H1 (cell line): ENCODE measurements around the gene GTPBP6. TPM values are rescaled to one million over a fixed set of nuclear protein-coding genes. Genes with fewer than 3 reads are reported as not detected.

Source experiments
- CTCF ChIA-PET: fragments of 300-600 bp; sonication (Branson Sonifier 250); formaldehyde crosslinking; loops from one replicate; lab custom pipeline; 2021; ENCODE audit not compliant: partially characterized antibody; lab: Charles Lee
- POLR2A ChIA-PET: fragments of 300-600 bp; sonication (Branson Sonifier 250); formaldehyde crosslinking; loops from one replicate; lab custom pipeline; 2021; ENCODE audit warnings: inconsistent platforms; ENCODE audit not compliant: partially characterized antibody; lab: Charles Lee
- DNase-seq, 2 experiments: peaks; one replicate each; pipeline versions ENCODE4 v3.0.0 to v3.0.0-alpha.2; 2010 to 2022; ENCODE audit warnings: low spot score in 2 of 2, low read depth in 1 of 2, mixed read lengths in 1 of 2
- FAIRE-seq: peaks from 2 replicates; lab custom pipeline; 2011; peaks lifted over from hg19 to GRCh38; lab: Jason Lieb, UNC
- H2AFZ ChIP-seq: 2 replicates; pipeline ENCODE4 v1.8.1; 2012; ENCODE audit warnings: low read length, inconsistent platforms
- H2AK5ac ChIP-seq: 2 replicates; pipeline ENCODE4 v1.6.1; 2013; ENCODE audit warnings: low read depth, low read length
- H2BK120ac ChIP-seq: replicated peaks from 2 replicates; pipeline ENCODE3; 2013; ENCODE audit warnings: low read depth, low read length, inconsistent platforms
- H2BK12ac ChIP-seq: 2 replicates; pipeline ENCODE4 v1.6.1; 2013; ENCODE audit warnings: low read depth, low read length
- H2BK15ac ChIP-seq: 2 replicates; pipeline ENCODE4 v1.6.1; 2013; ENCODE audit warnings: low read length
- H2BK20ac ChIP-seq: 2 replicates; pipeline ENCODE4 v1.6.1; 2013; ENCODE audit warnings: low read length
- H2BK5ac ChIP-seq: 2 replicates; pipeline ENCODE4 v1.6.1; 2013; ENCODE audit warnings: low read depth, low read length
- H3K14ac ChIP-seq: 2 replicates; pipeline ENCODE4 v1.6.1; 2013; ENCODE audit warnings: inconsistent platforms; ENCODE audit not compliant: insufficient read length
- H3K18ac ChIP-seq: 2 replicates; pipeline ENCODE4 v1.6.1; 2013; ENCODE audit warnings: low read length; ENCODE audit errors: extremely low read depth
- H3K23ac ChIP-seq: 2 replicates; pipeline ENCODE4 v1.6.1; 2013; ENCODE audit warnings: inconsistent platforms; ENCODE audit not compliant: insufficient read length
- H3K23me2 ChIP-seq: 2 replicates; pipeline ENCODE4 v1.6.1; 2013; ENCODE audit warnings: low read depth, low read length
- H3K27ac ChIP-seq: 2 replicates; pipeline ENCODE4 v1.6.1; 2011; ENCODE audit warnings: low read depth, low read length, inconsistent platforms
- H3K27me3 ChIP-seq, 4 experiments: replicated peaks in 1 of 4; 1 replicate in 1 of 4; 2 replicates in 3 of 4; pipeline versions ENCODE4 v1.6.1 to v1.8.1; 2011 to 2013; ENCODE audit warnings: low read length in 3 of 4, mild to moderate bottlenecking in 3 of 4, inconsistent platforms in 2 of 4, mixed read lengths in 2 of 4, moderate library complexity in 1 of 4; ENCODE audit not compliant: control insufficient read depth in 3 of 4, insufficient read depth in 3 of 4; ENCODE audit errors: extremely low read depth in 1 of 4
- H3K36me3 ChIP-seq, 4 experiments: 2 replicates each; pipeline versions ENCODE4 v1.6.1 to v1.8.1; 2011 to 2013; ENCODE audit warnings: mild to moderate bottlenecking in 4 of 4, low read length in 3 of 4, moderate library complexity in 2 of 4, control low read depth in 1 of 4, inconsistent platforms in 1 of 4; ENCODE audit not compliant: insufficient read depth in 4 of 4, control insufficient read depth in 2 of 4
- H3K4ac ChIP-seq: replicated peaks from 2 replicates; pipeline ENCODE3; 2013; ENCODE audit warnings: low read length, low read depth, mixed read lengths, inconsistent platforms; ENCODE audit not compliant: insufficient read length
- H3K4me1 ChIP-seq, 4 experiments: replicated peaks in 1 of 4; 1 replicate in 1 of 4; 2 replicates in 3 of 4; pipeline versions ENCODE4 v1.6.1 to v1.8.1; 2011 to 2013; ENCODE audit warnings: low read length in 3 of 4, inconsistent platforms in 2 of 4, mixed read lengths in 1 of 4; ENCODE audit not compliant: insufficient read depth in 4 of 4, control insufficient read depth in 3 of 4
- H3K4me2 ChIP-seq, 2 experiments: 2 replicates each; pipeline versions ENCODE4 v1.6.1 to v1.8.1; 2011 to 2013; ENCODE audit warnings: low read depth in 2 of 2, low read length in 2 of 2, control low read depth in 1 of 2, inconsistent platforms in 1 of 2, mild to moderate bottlenecking in 1 of 2; ENCODE audit not compliant: insufficient read depth in 1 of 2
- H3K4me3 ChIP-seq, 4 experiments: fragments of 200-600, 300-600 bp in 1 of 4; sonication (generic), shearing (Covaris generic), sonication (Bioruptor Twin) in 1 of 4; 2 replicates each; pipeline versions ENCODE4 v1.5.1 to v1.8.1; 2011 to 2016; ENCODE audit warnings: low read length in 4 of 4, low read depth in 3 of 4, control low read depth in 2 of 4, inconsistent platforms in 2 of 4, mild to moderate bottlenecking in 2 of 4, mixed read lengths in 1 of 4, moderate library complexity in 1 of 4; ENCODE audit not compliant: insufficient read depth in 2 of 4; ENCODE audit errors: extremely low read depth in 1 of 4
- H3K56ac ChIP-seq: replicated peaks from 2 replicates; pipeline ENCODE3; 2013; ENCODE audit warnings: low read depth, mild to moderate bottlenecking, mixed read lengths, low read length, inconsistent platforms; ENCODE audit not compliant: insufficient read length
- H3K79me1 ChIP-seq: 2 replicates; pipeline ENCODE4 v1.6.1; 2013; ENCODE audit warnings: low read depth, low read length, control low read depth
- H3K79me2 ChIP-seq, 2 experiments: 2 replicates each; pipeline versions ENCODE4 v1.6.1 to v1.8.1; 2012 to 2013; ENCODE audit warnings: low read length in 2 of 2, mild to moderate bottlenecking in 2 of 2, inconsistent platforms in 1 of 2; ENCODE audit not compliant: insufficient read depth in 2 of 2, control insufficient read depth in 1 of 2
- H3K9ac ChIP-seq, 4 experiments: replicated peaks in 1 of 4; 1 replicate in 1 of 4; 2 replicates in 3 of 4; pipeline versions ENCODE4 v1.6.1 to v1.8.1; 2011 to 2013; ENCODE audit warnings: low read depth in 3 of 4, low read length in 3 of 4, control low read depth in 2 of 4, mild to moderate bottlenecking in 2 of 4, moderate library complexity in 2 of 4, inconsistent platforms in 1 of 4; ENCODE audit errors: extremely low read depth in 1 of 4
- H3K9me3 ChIP-seq, 2 experiments: 2 replicates each; pipeline versions ENCODE4 v1.6.1 to v1.8.1; 2012 to 2013; ENCODE audit warnings: mild to moderate bottlenecking in 2 of 2, moderate library complexity in 2 of 2, control low read depth in 1 of 2, inconsistent platforms in 1 of 2, low read depth in 1 of 2, low read length in 1 of 2, mixed read lengths in 1 of 2; ENCODE audit not compliant: insufficient read depth in 2 of 2
- H4K20me1 ChIP-seq, 2 experiments: replicated peaks in 1 of 2; 2 replicates each; pipeline versions ENCODE3 to v1.8.1; 2011 to 2013; ENCODE audit warnings: inconsistent platforms in 2 of 2, low read length in 2 of 2, mild to moderate bottlenecking in 1 of 2; ENCODE audit not compliant: insufficient read depth in 2 of 2, control insufficient read depth in 1 of 2
- H4K5ac ChIP-seq: 2 replicates; pipeline ENCODE4 v1.6.1; 2013; ENCODE audit warnings: low read length, low read depth, mixed read lengths, inconsistent platforms; ENCODE audit not compliant: insufficient read length
- H4K8ac ChIP-seq: 2 replicates; pipeline ENCODE4 v1.8.0; 2013; ENCODE audit warnings: mild to moderate bottlenecking, moderate library complexity, low read length, inconsistent platforms; ENCODE audit not compliant: insufficient read depth; ENCODE audit errors: extremely low read depth
- H4K91ac ChIP-seq: replicated peaks from 2 replicates; pipeline ENCODE3; 2013; ENCODE audit warnings: low read length, mixed read lengths, inconsistent platforms; ENCODE audit not compliant: insufficient read length
- CREB1 ChIP-seq: IDR thresholded peaks from 2 replicates; pipeline ENCODE4 v1.6.1; 2012; ENCODE audit warnings: inconsistent platforms
- EGR1 ChIP-seq: IDR thresholded peaks from 2 replicates; pipeline ENCODE4 v1.6.1; 2011; ENCODE audit warnings: low read depth, low read length, borderline replicate concordance
- NRF1 ChIP-seq: IDR thresholded peaks from 2 replicates; pipeline ENCODE4 v1.6.1; 2011; ENCODE audit warnings: mild to moderate bottlenecking, low read depth, low read length, improper control_type of control experiment
- RAD21 ChIP-seq, 2 experiments: IDR thresholded peaks in 1 of 2; conservative IDR thresholded peaks in 1 of 2; 2 replicates each; pipeline ENCODE4 v1.6.1; 2011; ENCODE audit warnings: low read depth in 2 of 2, low read length in 2 of 2, improper control_type of control experiment in 1 of 2, inconsistent platforms in 1 of 2, mild to moderate bottlenecking in 1 of 2, moderate library complexity in 1 of 2
- RFX5 ChIP-seq: IDR thresholded peaks from 2 replicates; pipeline ENCODE4 v1.6.1; 2011; ENCODE audit warnings: low read depth, low read length, improper control_type of control experiment, borderline replicate concordance
- SAP30 ChIP-seq: fragments of 300-600 bp; sonication (generic); IDR thresholded peaks from 2 replicates; pipeline ENCODE4 v1.7.1; 2012; ENCODE audit warnings: low read length, moderate library complexity, mild to moderate bottlenecking, inconsistent platforms; ENCODE audit not compliant: insufficient read depth, insufficient replicate concordance
- WGBS, 2 experiments: shearing (Covaris generic) in 1 of 2; methylation state at CpG; one replicate each; pipeline versions ENCODE4 v1.1.6 to v1.1.7; 2013 to 2015; ENCODE audit warnings: low lambda C conversion rate in 2 of 2, mixed read lengths in 2 of 2, inconsistent platforms in 1 of 2, low coverage in 1 of 2, missing lambda C conversion rate in 1 of 2; ENCODE audit not compliant: insufficient replicate concordance in 2 of 2, insufficient coverage in 1 of 2, insufficient read length in 1 of 2; ENCODE audit errors: extremely low coverage in 1 of 2, missing lambda C conversion rate in 1 of 2; 5-methylcytosine and 5-hydroxymethylcytosine counted together
- polyA plus RNA-seq, 7 experiments: library from polyadenylated mRNA; depleted of rRNA in 3 of 7; stranded (reverse) in 5 of 7; unstranded in 2 of 7; fragments of >200 nt in 5 of 7; fragments of 200-250 nt in 2 of 7; gene quantifications; 1 replicate in 5 of 7; 2 replicates in 1 of 7; 4 replicates in 1 of 7; pipeline versions ENCODE4 v1.2.1 to v1.2.3, GENCODE V29; 2011 to 2013; ENCODE audit warnings: missing spikeins in 2 of 7, mixed read lengths in 2 of 7
- total RNA-seq: library from RNA; stranded (reverse); fragmentation: NEBNext Ultra II Directional; extraction: Animal tissue kit (Norgen Biotek cat#: 25700); gene quantifications from 2 replicates; pipeline ENCODE4 v1.2.1, GENCODE V29; 2021
- TF ChIP-seq, protein P1 (sequence below), 3 experiments: IDR thresholded peaks; 1 replicate in 2 of 3; 2 replicates in 1 of 3; pipeline versions ENCODE4 v1.5.1 to v1.6.1; 2011; ENCODE audit warnings: low read length in 3 of 3, mild to moderate bottlenecking in 3 of 3, inconsistent platforms in 2 of 3, low read depth in 1 of 3, moderate library complexity in 1 of 3; ENCODE audit not compliant: insufficient read depth in 1 of 3; ENCODE audit errors: control extremely low read depth in 1 of 3

The GTPBP6 gene
- total and polyA plus RNA-seq, 2 of the 8 experiments (the other 6 are each of a cell fraction or from before 2014, with no cell fraction given): 33.9 to 57.1 TPM

DNA sequence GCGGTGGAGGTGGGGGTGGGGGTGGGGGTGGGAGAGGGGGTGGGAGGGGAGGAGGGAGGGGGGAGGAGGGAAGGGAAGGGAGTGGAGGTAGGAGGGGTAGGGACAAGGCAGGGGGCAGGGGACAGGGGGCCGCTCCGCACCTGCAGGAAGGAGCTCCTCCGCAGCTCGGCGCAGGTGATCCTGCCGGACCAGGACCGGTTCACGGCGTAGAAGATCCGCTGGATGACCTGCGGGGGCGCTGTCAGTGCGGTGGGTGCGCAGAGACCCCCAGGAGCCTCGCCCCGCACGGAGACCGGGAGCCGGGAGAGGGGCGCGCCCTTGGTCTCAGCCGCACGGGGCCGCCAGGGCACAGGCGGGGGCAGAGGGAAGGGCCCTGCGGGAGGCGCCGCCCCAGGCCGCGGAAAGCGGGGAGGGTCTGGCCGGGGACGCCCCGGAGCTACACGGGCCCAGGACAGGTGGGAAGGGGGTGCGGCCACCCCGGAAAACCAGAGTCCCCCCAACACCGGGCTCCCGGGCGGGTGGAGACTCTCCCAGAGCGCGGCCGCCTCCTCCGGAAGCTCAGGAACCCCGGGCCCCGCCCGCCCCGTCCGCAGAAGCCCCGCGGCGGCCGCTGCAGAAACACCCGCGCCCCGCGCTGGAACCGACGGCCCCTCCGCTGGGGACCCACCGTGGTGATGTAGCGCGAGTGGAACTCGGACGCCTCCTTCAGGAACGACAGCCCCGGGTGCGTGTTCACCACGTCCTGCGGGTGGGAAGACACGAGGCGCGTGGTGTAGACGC is 27.6 kb upstream of the GTPBP6 start:
- H2BK5ac ChIP-seq: no peak overlapping the region
- H3K27me3 ChIP-seq: no peaks in the 10 kb centered on the region
- H3K23ac ChIP-seq: no peak overlapping the region
- no peak overlapping the region for H2BK15ac ChIP-seq
- H3K79me1 ChIP-seq: peaks cover 12% of the 10 kb centered on the region
- no peak overlapping the region for H2BK12ac ChIP-seq
- 98% methylated on average over 19 of the region's 75 CpGs; no CpG with 5 or more reads in 1 of the 2 experiments for WGBS, 2 experiments
- H3K4me2 ChIP-seq: no peak overlapping the region
- CTCF ChIA-PET: no interaction called here
- H3K23me2 ChIP-seq: no peaks in the 10 kb centered on the region
- no peaks in the 10 kb centered on the region for H3K9me3 ChIP-seq
- no peak overlapping the region for H4K91ac ChIP-seq
- H4K20me1 ChIP-seq: peaks cover 5 to 9% of the 10 kb centered on the region in 2 experiments
- no peak for FAIRE-seq
- H4K8ac ChIP-seq: no peak overlapping the region
- peaks cover 0 to 37% (median 5%) of the 10 kb centered on the region in 4 experiments; a peak in 6 of 8 replicates for H3K36me3 ChIP-seq
- H3K4me1 ChIP-seq: no peaks in the 10 kb centered on the region; a peak in 1 of 7 replicates
- H2BK120ac ChIP-seq: no peak overlapping the region
- H2BK20ac ChIP-seq: no peak overlapping the region
- no peak overlapping the region for H4K5ac ChIP-seq
- H3K18ac ChIP-seq: no peak overlapping the region
- no peak overlapping the region for H3K9ac ChIP-seq
- H2AFZ ChIP-seq: no peak overlapping the region
- DNase-seq: peak in 1 of 2 experiments; percentile 52
- H3K27ac ChIP-seq: no peak overlapping the region
- H3K79me2 ChIP-seq: peaks cover 0 to 25% of the 10 kb centered on the region in 2 experiments; a peak in 2 of 4 replicates
- no peak overlapping the region for H3K56ac ChIP-seq
- POLR2A ChIA-PET: no interaction called here
- H3K14ac ChIP-seq: no peak overlapping the region
- no peak overlapping the region for H3K4me3 ChIP-seq
- no peak overlapping the region for H2AK5ac ChIP-seq
- TF ChIP-seq RFX5 (no peak), NRF1 (no peak), EGR1 (no peak), SAP30 (no peak), CREB1 (no peak), RAD21 (IDR thresholded peaks at IDR 0.05 in 1 of 2, conservative IDR thresholded peaks at IDR 0.05 in 1 of 2; ENCODE audit: low read depth in 2 of 2, low read length in 2 of 2) (peak in 1 of 2 experiments; percentile 24; a peak in 1 of 4 replicates)
- TF ChIP-seq, protein P1, sequence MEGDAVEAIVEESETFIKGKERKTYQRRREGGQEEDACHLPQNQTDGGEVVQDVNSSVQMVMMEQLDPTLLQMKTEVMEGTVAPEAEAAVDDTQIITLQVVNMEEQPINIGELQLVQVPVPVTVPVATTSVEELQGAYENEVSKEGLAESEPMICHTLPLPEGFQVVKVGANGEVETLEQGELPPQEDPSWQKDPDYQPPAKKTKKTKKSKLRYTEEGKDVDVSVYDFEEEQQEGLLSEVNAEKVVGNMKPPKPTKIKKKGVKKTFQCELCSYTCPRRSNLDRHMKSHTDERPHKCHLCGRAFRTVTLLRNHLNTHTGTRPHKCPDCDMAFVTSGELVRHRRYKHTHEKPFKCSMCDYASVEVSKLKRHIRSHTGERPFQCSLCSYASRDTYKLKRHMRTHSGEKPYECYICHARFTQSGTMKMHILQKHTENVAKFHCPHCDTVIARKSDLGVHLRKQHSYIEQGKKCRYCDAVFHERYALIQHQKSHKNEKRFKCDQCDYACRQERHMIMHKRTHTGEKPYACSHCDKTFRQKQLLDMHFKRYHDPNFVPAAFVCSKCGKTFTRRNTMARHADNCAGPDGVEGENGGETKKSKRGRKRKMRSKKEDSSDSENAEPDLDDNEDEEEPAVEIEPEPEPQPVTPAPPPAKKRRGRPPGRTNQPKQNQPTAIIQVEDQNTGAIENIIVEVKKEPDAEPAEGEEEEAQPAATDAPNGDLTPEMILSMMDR (IDR thresholded peaks at IDR 0.05; ENCODE audit: control extremely low read depth in 1 of 3, insufficient read depth in 1 of 3, low read depth in 1 of 3, low read length in 3 of 3): peak in 1 of 3 experiments; percentile 31; a peak in 2 of 4 replicates
- no peak overlapping the region for H3K4ac ChIP-seq
